Measurements from ENCODE around the gene TUSC2. TPM values are rescaled to one million over a fixed set of nuclear protein-coding genes. Genes with fewer than 3 reads are reported as not detected.

TUSC2 gene
- total RNA-seq, 4 donors from 2014 or later, result 12.8 to 21.7 (median 17.4) TPM

DNA sequence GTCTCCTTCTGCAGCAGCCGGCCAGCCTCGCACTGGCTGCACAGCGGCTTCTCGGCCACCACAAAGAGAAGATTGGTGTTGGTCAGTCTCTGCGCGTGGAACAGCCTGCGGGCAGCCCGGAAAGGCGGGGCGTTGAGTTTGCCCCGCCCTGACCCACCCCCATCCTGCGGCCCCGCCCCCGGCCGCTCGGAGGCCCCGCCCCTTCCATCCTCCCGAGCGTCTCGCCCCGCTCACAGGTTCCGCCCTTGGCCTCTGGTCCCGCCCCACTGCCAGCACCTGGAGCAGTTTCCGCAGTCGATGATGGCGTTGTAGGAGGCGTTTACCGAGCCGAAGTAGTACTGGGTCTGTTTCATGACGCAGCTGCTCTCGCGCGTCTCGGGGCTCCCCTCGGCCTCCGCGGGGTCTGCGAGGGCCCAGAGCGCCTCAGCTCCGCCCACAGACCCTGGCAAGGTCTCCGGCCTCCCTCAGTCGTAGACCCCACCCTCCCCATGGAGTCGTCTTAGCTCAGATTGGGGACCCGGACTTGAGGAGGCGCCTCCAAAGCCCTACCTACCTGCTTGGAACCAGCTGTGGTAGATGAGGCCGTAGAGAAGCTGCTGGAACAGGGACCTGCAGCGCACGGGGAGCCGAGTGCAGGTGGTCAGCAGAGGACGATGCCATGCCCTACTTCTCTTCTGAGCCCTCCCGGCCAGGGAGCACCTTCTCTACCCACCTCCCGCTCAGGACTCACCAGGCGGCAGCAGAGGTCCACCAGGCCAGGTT lies 37.2 kb upstream of the TUSC2 start:
- 12% methylated on average over 17 of the region's 53 CpGs for WGBS
- Histone ChIP-seq H3K27ac (peak overlapping the region; percentile 48), H3K27me3 (no peaks in the 10 kb centered on the region), H3K4me1 (peaks cover 20% of the 10 kb centered on the region), H3K36me3 (no peaks in the 10 kb centered on the region), H3K9me3 (no peaks in the 10 kb centered on the region), H3K4me3 (peak overlapping the region; percentile 72)
- peak; percentile 92 to 93 for DNase-seq (ENCODE audit: low spot score in 2 of 2)
- TF ChIP-seq, protein P1, sequence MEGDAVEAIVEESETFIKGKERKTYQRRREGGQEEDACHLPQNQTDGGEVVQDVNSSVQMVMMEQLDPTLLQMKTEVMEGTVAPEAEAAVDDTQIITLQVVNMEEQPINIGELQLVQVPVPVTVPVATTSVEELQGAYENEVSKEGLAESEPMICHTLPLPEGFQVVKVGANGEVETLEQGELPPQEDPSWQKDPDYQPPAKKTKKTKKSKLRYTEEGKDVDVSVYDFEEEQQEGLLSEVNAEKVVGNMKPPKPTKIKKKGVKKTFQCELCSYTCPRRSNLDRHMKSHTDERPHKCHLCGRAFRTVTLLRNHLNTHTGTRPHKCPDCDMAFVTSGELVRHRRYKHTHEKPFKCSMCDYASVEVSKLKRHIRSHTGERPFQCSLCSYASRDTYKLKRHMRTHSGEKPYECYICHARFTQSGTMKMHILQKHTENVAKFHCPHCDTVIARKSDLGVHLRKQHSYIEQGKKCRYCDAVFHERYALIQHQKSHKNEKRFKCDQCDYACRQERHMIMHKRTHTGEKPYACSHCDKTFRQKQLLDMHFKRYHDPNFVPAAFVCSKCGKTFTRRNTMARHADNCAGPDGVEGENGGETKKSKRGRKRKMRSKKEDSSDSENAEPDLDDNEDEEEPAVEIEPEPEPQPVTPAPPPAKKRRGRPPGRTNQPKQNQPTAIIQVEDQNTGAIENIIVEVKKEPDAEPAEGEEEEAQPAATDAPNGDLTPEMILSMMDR (IDR thresholded peaks at IDR 0.05), result no peak
- TF ChIP-seq POLR2A (IDR thresholded peaks at IDR 0.05) (no peak), POLR2AphosphoS5 (IDR thresholded peaks at IDR 0.05) (no peak), EP300 (IDR thresholded peaks at IDR 0.05) (no peak)

DNA sequence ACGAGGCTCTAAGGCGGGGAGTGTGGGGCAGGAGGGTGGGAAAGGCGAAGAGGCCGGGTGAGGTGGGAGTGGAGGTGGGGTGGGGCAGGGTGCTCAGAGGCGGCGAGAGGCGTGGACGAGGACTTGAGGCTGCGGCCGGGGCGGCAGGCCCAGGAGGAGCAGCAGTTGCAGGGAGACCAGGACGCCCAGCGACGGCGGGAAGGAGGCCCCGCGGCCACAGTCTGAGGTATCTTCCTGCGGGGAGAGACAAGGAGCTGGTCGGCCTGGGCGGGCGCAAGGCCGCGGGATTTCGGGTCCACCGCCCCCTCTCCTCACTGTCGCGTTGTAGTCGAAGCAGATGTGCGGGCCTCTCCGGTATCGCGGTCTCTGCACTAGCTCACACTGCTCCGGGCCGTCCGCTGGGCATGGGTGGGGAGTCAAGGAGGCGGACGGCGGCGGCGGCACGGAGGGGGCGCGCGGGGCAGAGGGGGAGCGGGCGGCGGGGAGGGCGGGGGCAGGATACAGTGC lies 36.6 kb upstream of the TUSC2 start:
- no peaks in the 10 kb centered on the region for H3K27me3 ChIP-seq
- peak overlapping the region; percentile 24 for H3K27ac ChIP-seq
- DNase-seq (ENCODE audit: low spot score in 2 of 2), result no peak
- WGBS, result 14% methylated on average over 23 of the region's 48 CpGs
- H3K9me3 ChIP-seq, result no peaks in the 10 kb centered on the region
- TF ChIP-seq, protein P1 (IDR thresholded peaks at IDR 0.05), result no peak
- no peak for TF ChIP-seq EP300 (IDR thresholded peaks at IDR 0.05)
- no peak for TF ChIP-seq POLR2A (IDR thresholded peaks at IDR 0.05)
- no peak for TF ChIP-seq POLR2AphosphoS5 (IDR thresholded peaks at IDR 0.05)
- H3K36me3 ChIP-seq, result no peaks in the 10 kb centered on the region
- H3K4me3 ChIP-seq, result peak overlapping the region; percentile 72
- H3K4me1 ChIP-seq, result peaks cover 22% of the 10 kb centered on the region

DNA sequence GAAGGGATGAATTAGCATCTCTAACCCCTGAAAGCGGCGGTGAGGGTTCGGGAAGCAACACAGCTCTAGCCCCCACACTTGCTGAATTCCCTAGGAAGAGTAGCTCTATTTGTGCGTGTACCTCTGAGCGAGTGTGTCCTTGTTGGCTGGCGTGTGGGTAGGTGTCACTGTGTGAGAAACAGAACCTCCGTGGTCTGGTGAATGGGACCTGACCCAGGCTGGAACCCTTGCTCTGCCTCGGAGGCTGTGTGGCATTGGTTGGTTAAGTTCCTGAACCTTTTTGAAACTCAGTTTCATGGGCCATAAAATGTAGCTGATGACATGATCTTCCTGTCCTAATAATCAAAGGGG lies 31.7 kb upstream of the TUSC2 start:
- Histone ChIP-seq H3K27ac (no peak overlapping the region), H3K4me1 (peaks cover 54% of the 10 kb centered on the region), H3K4me3 (peak overlapping the region; percentile 97), H3K36me3 (peaks cover 19% of the 10 kb centered on the region), H3K27me3 (no peaks in the 10 kb centered on the region), H3K9me3 (no peaks in the 10 kb centered on the region)
- no peak for DNase-seq (ENCODE audit: low spot score in 2 of 2)
- TF ChIP-seq POLR2A (IDR thresholded peaks at IDR 0.05), result no peak
- TF ChIP-seq, protein P1 (IDR thresholded peaks at IDR 0.05), result no peak
- WGBS, result 7% methylated on average over 2 of the region's 8 CpGs

DNA sequence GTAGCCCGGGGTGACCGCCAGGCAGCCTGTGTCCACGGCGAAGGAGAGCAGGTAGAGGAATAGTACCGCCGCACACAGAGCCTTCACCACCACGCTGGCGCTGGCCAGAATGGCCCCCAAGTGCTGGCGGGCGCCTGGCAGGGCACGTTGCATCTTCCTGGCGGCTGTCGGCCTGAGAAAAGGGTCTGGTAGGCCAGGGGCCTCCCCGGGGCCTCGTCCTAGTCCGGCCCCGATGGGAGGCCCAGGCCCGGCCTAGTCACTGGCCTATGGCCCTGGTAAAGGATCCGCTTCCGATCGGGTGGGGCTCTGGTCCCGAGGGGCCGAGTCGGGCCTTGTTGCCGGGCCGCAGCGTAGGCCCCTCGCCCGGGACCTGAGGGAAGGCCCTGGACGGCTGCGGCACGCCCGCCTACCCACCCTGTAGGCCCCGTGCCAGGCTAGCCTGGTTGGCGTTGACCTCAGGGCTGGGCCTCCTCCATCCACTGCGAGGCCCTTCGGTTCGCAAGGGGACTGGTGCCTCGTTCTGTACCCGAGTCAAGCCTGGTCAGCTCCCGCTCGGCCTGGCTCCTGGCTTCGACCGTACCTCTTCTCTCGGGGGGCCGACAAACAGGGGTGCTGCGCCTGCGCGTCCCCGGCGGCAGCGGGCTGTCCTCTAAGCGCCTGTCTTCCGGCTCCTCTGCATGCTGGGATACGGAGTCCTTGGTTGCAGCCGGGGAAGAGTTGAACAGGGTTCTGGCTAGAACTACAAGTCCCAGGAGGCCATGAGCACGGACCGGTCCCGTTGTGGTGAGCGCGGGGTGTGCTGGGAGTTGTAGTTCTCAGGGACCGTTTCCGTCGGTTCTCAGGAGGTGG lies 31.1 kb upstream of the TUSC2 start, which contains the start of gene TMEM115:
Gene TMEM115, minus strand, starts transcription at position 611 of the 849 bp plus-strand sequence. Its CDS starts 458 bp downstream, at position 153.
- peak; percentile 97 to 98 for DNase-seq (ENCODE audit: low spot score in 2 of 2)
- Histone ChIP-seq H3K27me3 (no peaks in the 10 kb centered on the region), H3K27ac (peak within 1 kb of the TSS; percentile 93), H3K9me3 (no peaks in the 10 kb centered on the region), H3K36me3 (peaks cover 25% of the 10 kb centered on the region), H3K4me1 (peaks cover 48% of the 10 kb centered on the region), H3K4me3 (peak within 1 kb of the TSS; percentile 97)
- TF ChIP-seq POLR2AphosphoS5 (IDR thresholded peaks at IDR 0.05), result peak in 2 of 3 donors; percentile 57 to 61
- peak in 1 of 2 donors; percentile 62 for TF ChIP-seq POLR2A (IDR thresholded peaks at IDR 0.05)
- TF ChIP-seq, protein P1 (IDR thresholded peaks at IDR 0.05), result no peak
- 0% methylated on average over 15 of the region's 64 CpGs for WGBS
